Trophoblast cell (in vitro differentiated cells and primary cell): Measurements from ENCODE around the gene TMEM107.

ENCODE experiments used
- DNase-seq, 2 donors: peaks; one replicate each; pipeline ENCODE4 v3.0.0-alpha.2; 2016
- H2AFZ ChIP-seq: 2 replicates; pipeline ENCODE4 v1.6.1; 2013; ENCODE audit warnings: low read length, moderate library complexity, mild to moderate bottlenecking; ENCODE audit not compliant: insufficient read depth, poor library complexity
- H2AK5ac ChIP-seq: 2 replicates; pipeline ENCODE4 v1.6.1; 2013; ENCODE audit warnings: mild to moderate bottlenecking, low read length
- H2BK120ac ChIP-seq: 2 replicates; pipeline ENCODE4 v1.6.1; 2013; ENCODE audit warnings: low read length, mild to moderate bottlenecking, moderate library complexity; ENCODE audit not compliant: insufficient read depth, poor library complexity
- H2BK12ac ChIP-seq: 2 replicates; pipeline ENCODE4 v1.6.1; 2013; ENCODE audit warnings: mild to moderate bottlenecking, low read length, moderate library complexity
- H2BK5ac ChIP-seq: 2 replicates; pipeline ENCODE4 v1.6.1; 2013; ENCODE audit warnings: low read length, low read depth, moderate library complexity, mild to moderate bottlenecking; ENCODE audit not compliant: poor library complexity
- H3K14ac ChIP-seq: 2 replicates; pipeline ENCODE4 v1.6.1; 2013; ENCODE audit warnings: mild to moderate bottlenecking, low read length
- H3K18ac ChIP-seq: 2 replicates; pipeline ENCODE4 v1.6.1; 2013; ENCODE audit warnings: mild to moderate bottlenecking, low read length
- H3K23ac ChIP-seq: 2 replicates; pipeline ENCODE4 v1.6.1; 2013; ENCODE audit warnings: low read length
- H3K27ac ChIP-seq: 2 replicates; pipeline ENCODE4 v1.5.1; 2013; ENCODE audit warnings: low read depth, mild to moderate bottlenecking, inconsistent platforms, low read length, moderate library complexity
- H3K27me3 ChIP-seq: 2 replicates; pipeline ENCODE4 v1.6.1; 2013; ENCODE audit warnings: inconsistent platforms, mild to moderate bottlenecking, low read length, moderate library complexity; ENCODE audit not compliant: insufficient read depth
- H3K36me3 ChIP-seq, 2 experiments: 1 replicate in 1 of 2; 2 replicates in 1 of 2; pipeline ENCODE4 v1.6.1; 2013; ENCODE audit warnings: low read length in 2 of 2, mild to moderate bottlenecking in 2 of 2, moderate library complexity in 1 of 2; ENCODE audit not compliant: insufficient read depth in 2 of 2, control insufficient read depth in 1 of 2
- H3K4ac ChIP-seq: 2 replicates; pipeline ENCODE4 v1.6.1; 2013; ENCODE audit warnings: low read depth, mild to moderate bottlenecking, low read length, moderate library complexity
- H3K4me1 ChIP-seq, 2 experiments: 1 replicate in 1 of 2; 2 replicates in 1 of 2; pipeline ENCODE4 v1.6.1; 2013; ENCODE audit warnings: low read length in 2 of 2, mild to moderate bottlenecking in 2 of 2, moderate library complexity in 1 of 2; ENCODE audit not compliant: insufficient read depth in 2 of 2, control insufficient read depth in 1 of 2
- H3K4me2 ChIP-seq: 2 replicates; pipeline ENCODE4 v1.6.1; 2013; ENCODE audit warnings: inconsistent platforms, mild to moderate bottlenecking, low read length, moderate library complexity
- H3K4me3 ChIP-seq: 2 replicates; pipeline ENCODE4 v1.5.1; 2013; ENCODE audit warnings: mild to moderate bottlenecking, low read depth, low read length, inconsistent platforms
- H3K79me1 ChIP-seq: one replicate; pipeline ENCODE4 v1.6.1; 2013; ENCODE audit warnings: low read length
- H3K79me2 ChIP-seq: 2 replicates; pipeline ENCODE4 v1.6.1; 2013; ENCODE audit warnings: low read length, mild to moderate bottlenecking; ENCODE audit not compliant: control insufficient read depth, insufficient read depth, poor library complexity
- H3K9ac ChIP-seq: 2 replicates; pipeline ENCODE4 v1.6.1; 2013; ENCODE audit warnings: mild to moderate bottlenecking, low read length
- H3K9me3 ChIP-seq: 2 replicates; pipeline ENCODE4 v1.6.1; 2013; ENCODE audit warnings: low read depth, mild to moderate bottlenecking, control low read depth, inconsistent platforms, low read length; ENCODE audit not compliant: insufficient read depth
- H4K12ac ChIP-seq: 2 replicates; pipeline ENCODE4 v1.6.1; 2013; ENCODE audit warnings: low read depth, mild to moderate bottlenecking, low read length, moderate library complexity
- H4K8ac ChIP-seq: 2 replicates; pipeline ENCODE4 v1.6.1; 2013; ENCODE audit warnings: low read depth, mild to moderate bottlenecking, low read length, moderate library complexity
- H4K91ac ChIP-seq: one replicate; pipeline ENCODE4 v1.6.1; 2013; ENCODE audit warnings: low read depth, mild to moderate bottlenecking, low read length, moderate library complexity
- WGBS: extraction: QIAGEN DNeasy Blood & Tissue Kit; methylation state at CpG from one replicate; pipeline ENCODE4 v1.1.7; 2013; ENCODE audit warnings: missing lambda C conversion rate; ENCODE audit not compliant: insufficient read length, insufficient coverage; ENCODE audit errors: extremely low coverage; 5-methylcytosine and 5-hydroxymethylcytosine counted together

TMEM107 gene

GRCh38 chr17:8140065-8141029, 35.8 kb downstream of the TMEM107 start:
- H3K4ac ChIP-seq = no peak overlapping the region
- H3K27ac ChIP-seq = no peak overlapping the region
- H4K12ac ChIP-seq = no peak overlapping the region
- H3K79me2 ChIP-seq = no peaks in the 10 kb centered on the region
- no peak overlapping the region for H3K4me2 ChIP-seq
- peak overlapping the region; percentile 16 for H3K4me3 ChIP-seq
- H3K79me1 ChIP-seq = no peaks in the 10 kb centered on the region
- no peak for DNase-seq
- H2BK5ac ChIP-seq = no peak overlapping the region
- H3K9ac ChIP-seq = no peak overlapping the region
- H3K27me3 ChIP-seq = no peaks in the 10 kb centered on the region
- H3K14ac ChIP-seq = no peak overlapping the region
- no peak overlapping the region for H2BK12ac ChIP-seq
- H4K91ac ChIP-seq = no peak overlapping the region
- no peak overlapping the region for H2AK5ac ChIP-seq
- no peak overlapping the region for H2BK120ac ChIP-seq
- WGBS = no CpG with 5 or more reads among the region's 18 CpGs
- H3K36me3 ChIP-seq = peaks cover 32 to 34% of the 10 kb centered on the region in 2 experiments
- no peaks in the 10 kb centered on the region for H3K9me3 ChIP-seq
- no peak overlapping the region for H4K8ac ChIP-seq
- H2AFZ ChIP-seq = no peak overlapping the region
- H3K4me1 ChIP-seq = peaks cover 0 to 5% of the 10 kb centered on the region in 2 experiments
- H3K23ac ChIP-seq = no peak overlapping the region
- H3K18ac ChIP-seq = no peak overlapping the region

GRCh38 chr17:8138672-8139371, 37.4 kb downstream of the TMEM107 start:
- Histone ChIP-seq H3K4ac (no peak overlapping the region), H3K23ac (no peak overlapping the region), H3K9me3 (no peaks in the 10 kb centered on the region), H3K9ac (peak overlapping the region; percentile 59), H3K14ac (no peak overlapping the region), H3K36me3 (peaks cover 22 to 23% of the 10 kb centered on the region in 2 experiments), H3K4me3 (peak overlapping the region; percentile 73), H3K27ac (peak overlapping the region; percentile 38), H4K12ac (no peak overlapping the region), H2AK5ac (no peak overlapping the region), H2BK12ac (no peak overlapping the region), H4K91ac (no peak overlapping the region), H3K79me2 (no peaks in the 10 kb centered on the region), H3K4me2 (peak overlapping the region; percentile 90), H3K4me1 (peaks cover under 1 to 5% of the 10 kb centered on the region in 2 experiments), H3K79me1 (no peaks in the 10 kb centered on the region), H3K27me3 (no peaks in the 10 kb centered on the region), H2BK5ac (no peak overlapping the region), H2AFZ (no peak overlapping the region), H2BK120ac (no peak overlapping the region), H4K8ac (no peak overlapping the region), H3K18ac (no peak overlapping the region)
- DNase-seq = peak; percentile 99 to 100
- no CpG with 5 or more reads among the region's 46 CpGs for WGBS

- Histone ChIP-seq H3K4ac (no peak overlapping the region), H3K27me3 (no peaks in the 10 kb centered on the region), H3K36me3 (peaks cover 19 to 21% of the 10 kb centered on the region in 2 experiments), H3K4me1 (peaks cover 6 to 10% of the 10 kb centered on the region in 2 experiments), H3K18ac (no peak overlapping the region), H2BK5ac (no peak overlapping the region), H3K79me2 (no peaks in the 10 kb centered on the region), H3K27ac (no peak overlapping the region), H2BK120ac (no peak overlapping the region), H2AFZ (peak overlapping the region; percentile 51), H3K9ac (peak overlapping the region; percentile 36), H3K14ac (no peak overlapping the region), H4K12ac (no peak overlapping the region), H3K4me3 (no peak overlapping the region), H3K4me2 (peak overlapping the region; percentile 90), H3K23ac (no peak overlapping the region), H4K8ac (no peak overlapping the region), H3K9me3 (no peaks in the 10 kb centered on the region), H2AK5ac (no peak overlapping the region), H3K79me1 (no peaks in the 10 kb centered on the region), H4K91ac (no peak overlapping the region), H2BK12ac (no peak overlapping the region)
- no CpG with 5 or more reads among the region's 7 CpGs for WGBS
- no peak for DNase-seq
These were observed 37.9 kb downstream of the TMEM107 start for GRCh38 chr17:8138374-8138671.

GRCh38 chr17:8137645-8138373, 38.4 kb downstream of the TMEM107 start:
- Histone ChIP-seq H2BK120ac (no peak overlapping the region), H3K9me3 (no peaks in the 10 kb centered on the region), H3K4me3 (no peak overlapping the region), H3K36me3 (peaks cover 19% of the 10 kb centered on the region in 2 experiments), H2BK5ac (no peak overlapping the region), H4K91ac (no peak overlapping the region), H3K4me2 (peak overlapping the region; percentile 90), H3K23ac (no peak overlapping the region), H3K27ac (no peak overlapping the region), H3K4ac (no peak overlapping the region), H4K12ac (no peak overlapping the region), H2BK12ac (no peak overlapping the region), H3K4me1 (peaks cover 6 to 11% of the 10 kb centered on the region in 2 experiments), H2AK5ac (no peak overlapping the region), H3K14ac (no peak overlapping the region), H3K79me1 (no peaks in the 10 kb centered on the region), H3K18ac (no peak overlapping the region), H4K8ac (no peak overlapping the region), H3K27me3 (no peaks in the 10 kb centered on the region), H3K9ac (no peak overlapping the region), H3K79me2 (no peaks in the 10 kb centered on the region), H2AFZ (peak overlapping the region; percentile 51)
- WGBS = no CpG with 5 or more reads among the region's 21 CpGs
- DNase-seq = no peak
